PC-9 (cell line): ENCODE measurements around the gene ACSL4.

Experiments used
- CTCF ChIP-seq: fragments of 200-600 bp; sonication (generic); conservative IDR thresholded peaks from 2 replicates; pipeline ENCODE4 v1.6.1; 2017; ENCODE audit warnings: mixed run types, antibody characterized with exemption, mild to moderate bottlenecking, moderate library complexity
- EZH2 ChIP-seq: fragments of 200-600 bp; sonication (generic); IDR thresholded peaks from 2 replicates; pipeline ENCODE4 v1.8.0; 2017; ENCODE audit warnings: antibody characterized with exemption, low read depth

GRCh38 chrX:109751698-109752097, 18.6 kb upstream of the ACSL4 start:
- TF ChIP-seq CTCF: no peak
- no peak for TF ChIP-seq EZH2
